RWPE1 (cell line): Measurements from ENCODE around the gene CPN2.

Source experiments
- CTCF ChIA-PET: fragments of 350-600 bp; sonication (Branson Sonifier 250); formaldehyde crosslinking; extraction: SDS; loops from one replicate; lab custom pipeline; 2021; lab: Yijun Ruan, JAX
- POLR2A ChIA-PET: fragments of 400-600 bp; formaldehyde crosslinking; extraction: SDS; loops from one replicate; lab custom pipeline; 2020; ENCODE audit warnings: antibody characterized with exemption; ENCODE audit not compliant: low non-redundant PET; lab: Yijun Ruan, JAX
- DNase-seq: peaks from one replicate; pipeline ENCODE4 v3.0.0; 2012; ENCODE audit warnings: low spot score
- H3K27ac ChIP-seq: fragments of 450-650 bp; 2 replicates; pipeline ENCODE4 v1.5.1; 2017
- TF ChIP-seq, protein P1 (sequence below): fragments of 450-650 bp; conservative IDR thresholded peaks from 2 replicates; pipeline ENCODE4 v1.5.1; 2017; ENCODE audit warnings: low read depth, mild to moderate bottlenecking

CPN2 gene

DNA sequence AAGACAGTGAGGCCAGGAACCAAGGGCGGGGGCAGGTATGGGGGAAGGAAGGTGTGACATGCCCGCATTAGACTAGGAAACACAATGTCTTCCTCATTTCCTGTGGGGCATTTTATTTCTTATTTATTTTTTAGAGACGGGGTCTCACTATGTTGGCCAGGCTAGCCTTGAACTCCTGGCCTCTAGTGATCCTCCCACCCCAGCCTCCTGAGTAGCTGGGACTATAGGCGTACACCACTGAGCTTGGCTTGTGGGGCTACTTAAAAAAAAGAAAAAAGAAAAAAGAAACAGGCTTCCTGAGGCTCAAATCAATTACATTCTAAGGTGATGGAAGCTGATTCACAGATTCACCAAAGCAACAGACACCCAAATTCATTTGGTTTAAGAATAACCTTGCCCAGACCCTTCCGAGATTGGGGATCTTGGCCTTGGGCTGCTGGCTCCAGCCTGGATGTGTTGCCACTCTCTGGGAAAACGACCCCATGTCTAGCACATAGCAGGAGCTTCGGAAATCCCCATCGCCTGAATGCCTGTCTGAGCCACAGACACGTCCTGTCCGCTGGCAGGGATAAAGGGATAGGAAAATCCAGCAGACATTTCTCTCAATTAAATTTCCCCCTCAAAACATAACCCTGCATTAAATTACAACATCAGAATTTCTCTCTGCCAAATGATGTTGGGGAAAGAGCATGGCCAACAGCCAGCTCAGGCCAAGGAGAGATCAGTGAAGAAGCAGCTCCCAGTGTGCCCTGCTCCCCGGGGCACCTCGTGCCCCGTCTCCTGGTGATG, 13.0 kb downstream of the CPN2 start:
- CTCF ChIA-PET = no interaction called here

DNA sequence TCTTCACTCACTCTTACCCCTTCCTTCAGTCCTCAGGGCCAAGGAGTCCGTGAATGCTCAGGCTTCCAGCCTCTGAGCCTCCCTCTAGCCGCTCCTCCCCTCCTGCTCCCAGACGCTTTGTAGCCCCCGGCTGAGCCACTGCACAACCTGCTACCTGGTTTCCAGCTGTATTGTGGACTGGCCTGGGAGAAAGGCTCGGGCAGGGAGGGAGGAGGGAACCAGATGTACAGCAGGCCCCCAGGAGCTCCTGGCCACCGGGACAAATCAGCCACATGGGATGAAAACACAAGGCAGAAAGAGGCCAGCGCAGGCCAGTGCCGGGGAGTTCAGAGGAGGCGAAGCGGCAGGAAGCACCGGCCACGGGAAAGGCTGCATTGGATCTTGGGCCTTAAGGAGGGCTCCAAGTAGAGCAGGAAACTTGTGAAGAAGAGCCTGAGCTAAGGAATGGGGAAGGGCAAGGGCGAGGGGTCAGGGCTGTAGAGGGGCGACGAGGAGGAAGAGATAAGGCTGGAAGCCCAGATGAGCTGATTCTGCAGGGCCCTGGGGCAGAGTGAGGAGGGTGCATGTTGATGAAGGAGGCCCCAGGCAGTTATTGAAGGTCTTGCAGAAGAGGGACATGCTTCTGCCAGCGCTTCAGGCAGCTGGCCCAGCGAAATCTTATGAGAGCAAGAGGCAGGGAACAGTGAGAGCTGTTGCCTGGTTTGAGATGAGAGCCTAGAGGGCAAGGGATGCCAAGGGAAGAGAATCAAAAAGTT, 14.3 kb downstream of the CPN2 start:
- TF ChIP-seq, protein P1, sequence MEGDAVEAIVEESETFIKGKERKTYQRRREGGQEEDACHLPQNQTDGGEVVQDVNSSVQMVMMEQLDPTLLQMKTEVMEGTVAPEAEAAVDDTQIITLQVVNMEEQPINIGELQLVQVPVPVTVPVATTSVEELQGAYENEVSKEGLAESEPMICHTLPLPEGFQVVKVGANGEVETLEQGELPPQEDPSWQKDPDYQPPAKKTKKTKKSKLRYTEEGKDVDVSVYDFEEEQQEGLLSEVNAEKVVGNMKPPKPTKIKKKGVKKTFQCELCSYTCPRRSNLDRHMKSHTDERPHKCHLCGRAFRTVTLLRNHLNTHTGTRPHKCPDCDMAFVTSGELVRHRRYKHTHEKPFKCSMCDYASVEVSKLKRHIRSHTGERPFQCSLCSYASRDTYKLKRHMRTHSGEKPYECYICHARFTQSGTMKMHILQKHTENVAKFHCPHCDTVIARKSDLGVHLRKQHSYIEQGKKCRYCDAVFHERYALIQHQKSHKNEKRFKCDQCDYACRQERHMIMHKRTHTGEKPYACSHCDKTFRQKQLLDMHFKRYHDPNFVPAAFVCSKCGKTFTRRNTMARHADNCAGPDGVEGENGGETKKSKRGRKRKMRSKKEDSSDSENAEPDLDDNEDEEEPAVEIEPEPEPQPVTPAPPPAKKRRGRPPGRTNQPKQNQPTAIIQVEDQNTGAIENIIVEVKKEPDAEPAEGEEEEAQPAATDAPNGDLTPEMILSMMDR = no peak
- POLR2A ChIA-PET = no interaction called here
- DNase-seq = no peak
- no peak overlapping the region for H3K27ac ChIP-seq
- CTCF ChIA-PET = interaction anchor here (0.6 to 1.6 kb wide), 3 partner anchors 9 to 21 kb away, joined by 3 to 4 read pairs (median 3); no protein-coding TSS in a partner anchor

More for the DNA sequence above, 13.0 kb downstream of the CPN2 start:
- H3K27ac ChIP-seq = 0 out of 2 replicates have a peak overlapping the region, but pooled peaks have one; percentile 25
- TF ChIP-seq, protein P1 = no peak
- no peak for DNase-seq
- POLR2A ChIA-PET = no interaction called here

DNA sequence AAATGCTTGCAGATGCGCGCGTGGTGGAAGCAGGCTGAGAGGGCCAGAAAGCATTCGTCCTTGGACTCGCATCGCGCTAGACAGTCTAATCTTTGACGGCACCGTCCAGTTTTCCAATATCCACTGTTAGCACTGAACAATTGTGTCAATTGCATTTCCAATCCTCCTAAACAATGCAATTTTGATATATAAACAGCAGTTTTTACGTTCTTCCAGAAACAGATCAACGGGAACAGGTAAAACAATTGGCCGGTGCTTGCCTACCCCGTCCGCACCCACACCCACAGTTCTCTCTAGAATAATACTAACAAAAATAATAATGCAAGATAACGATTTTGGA, 17.2 kb downstream of the CPN2 start:
- CTCF ChIA-PET = interaction anchor here (0.6 to 2.1 kb wide), 15 partner anchors 8 to 553 kb away, joined by 3 to 20 read pairs (median 3); no protein-coding TSS in a partner anchor
- peak overlapping the region; percentile 92 for H3K27ac ChIP-seq
- TF ChIP-seq, protein P1 = peak; percentile 9
- DNase-seq = no peak
- POLR2A ChIA-PET = no interaction called here

DNA sequence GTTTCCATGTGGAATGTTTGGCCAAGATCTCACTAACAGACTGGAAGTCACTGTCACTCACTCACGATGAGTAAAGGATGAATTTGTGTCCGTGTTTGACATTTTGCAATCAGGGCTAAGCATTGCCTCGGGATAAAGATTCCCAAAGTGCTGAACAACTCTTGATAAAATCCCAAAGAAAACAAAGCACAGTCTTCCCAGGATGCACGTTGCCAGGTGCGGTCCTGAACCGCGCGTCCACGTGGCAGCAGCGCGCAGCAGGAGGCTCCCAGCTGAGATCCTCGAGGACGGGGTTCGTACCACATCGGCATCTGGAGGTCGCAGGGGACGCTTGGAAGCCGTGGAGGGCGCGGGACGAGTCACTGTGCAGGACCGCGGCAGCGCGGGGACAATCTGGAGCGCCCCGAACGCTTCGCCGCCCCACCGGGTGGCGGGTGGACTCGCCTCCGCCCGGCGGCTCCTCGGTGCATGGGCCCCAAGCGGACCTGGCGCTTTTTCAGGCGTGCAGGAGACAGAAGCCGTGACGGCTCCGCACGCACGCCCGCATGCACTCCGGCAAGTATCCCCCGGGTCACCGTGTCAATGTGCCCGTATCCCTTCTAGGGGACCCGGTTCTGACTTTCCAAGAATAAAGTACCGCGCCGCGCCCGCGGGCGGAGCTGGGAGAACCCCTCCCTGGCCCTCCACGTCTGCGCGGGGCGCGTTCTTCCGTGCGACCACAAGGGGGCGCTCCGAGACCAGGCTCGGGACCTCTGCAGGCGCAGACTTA, 17.7 kb downstream of the CPN2 start:
- peak; percentile 64 for DNase-seq
- ChIA-PET CTCF (interaction anchor here (0.5 to 2.1 kb wide), 20 partner anchors 9 to 675 kb away, joined by 3 to 20 read pairs (median 4); no protein-coding TSS in a partner anchor), POLR2A (no interaction called here)
- peak overlapping the region; percentile 92 for H3K27ac ChIP-seq
- TF ChIP-seq, protein P1 = peak; percentile 96

DNA sequence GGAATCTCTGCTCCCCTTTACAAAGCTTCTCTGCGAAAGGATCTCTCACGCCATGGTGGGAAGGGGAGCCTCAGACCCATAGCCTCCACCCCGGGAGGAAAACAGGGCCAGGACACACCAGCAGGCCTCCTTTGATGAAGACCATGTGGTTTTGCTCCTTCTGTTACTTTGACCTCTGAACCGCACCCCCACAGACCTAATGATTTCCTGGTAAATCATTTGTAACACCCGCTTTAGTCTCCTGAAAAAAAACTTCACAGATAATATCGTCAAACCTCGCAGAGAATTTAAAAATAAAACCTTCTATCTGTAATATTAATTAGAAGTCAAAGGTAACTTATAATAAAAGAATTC, 18.3 kb downstream of the CPN2 start:
- ChIA-PET CTCF (interaction anchor here (0.5 to 2.1 kb wide), 8 partner anchors 10 to 672 kb away, joined by 3 to 20 read pairs (median 4); no protein-coding TSS in a partner anchor), POLR2A (no interaction called here)
- H3K27ac ChIP-seq = peak overlapping the region; percentile 92
- TF ChIP-seq, protein P1 = no peak
- DNase-seq = no peak

DNA sequence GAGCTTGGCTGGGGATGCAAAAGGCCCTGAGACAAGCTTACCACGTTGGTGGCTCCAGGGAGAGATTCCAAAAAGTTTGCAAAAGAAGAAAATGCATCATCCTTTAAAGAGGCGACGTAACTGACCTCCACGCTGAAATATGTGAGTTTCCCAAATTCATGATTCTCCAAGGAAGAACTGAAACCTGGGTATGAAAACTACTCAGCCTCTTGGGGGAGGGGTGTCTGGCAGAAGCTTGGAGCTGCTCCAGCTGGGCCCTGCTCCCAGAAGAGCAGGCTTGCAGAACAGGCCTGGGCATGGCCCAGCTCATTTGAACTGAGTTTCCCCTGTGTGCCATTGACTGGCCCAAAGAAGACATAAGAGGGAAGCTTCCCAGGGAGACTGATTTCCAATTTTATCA, 20.5 kb downstream of the CPN2 start:
- CTCF ChIA-PET = interaction anchor here (0.9 to 1.5 kb wide), 3 partner anchors 13 to 549 kb away, joined by 4 to 6 read pairs (median 5); no protein-coding TSS in a partner anchor
- H3K27ac ChIP-seq = peak overlapping the region; percentile 92
- TF ChIP-seq, protein P1 = no peak
- peak; percentile 85 for DNase-seq
- POLR2A ChIA-PET = no interaction called here
